ENCODE measurements around the gene CNNM4. TPM values are rescaled to one million over a fixed set of nuclear protein-coding genes. Genes with fewer than 3 reads are reported as not detected.

CNNM4 gene
- total and polyA plus RNA-seq, 2 of the 4 experiments (the other 2 are of a cell fraction): 2.0 to 4.1 TPM

DNA sequence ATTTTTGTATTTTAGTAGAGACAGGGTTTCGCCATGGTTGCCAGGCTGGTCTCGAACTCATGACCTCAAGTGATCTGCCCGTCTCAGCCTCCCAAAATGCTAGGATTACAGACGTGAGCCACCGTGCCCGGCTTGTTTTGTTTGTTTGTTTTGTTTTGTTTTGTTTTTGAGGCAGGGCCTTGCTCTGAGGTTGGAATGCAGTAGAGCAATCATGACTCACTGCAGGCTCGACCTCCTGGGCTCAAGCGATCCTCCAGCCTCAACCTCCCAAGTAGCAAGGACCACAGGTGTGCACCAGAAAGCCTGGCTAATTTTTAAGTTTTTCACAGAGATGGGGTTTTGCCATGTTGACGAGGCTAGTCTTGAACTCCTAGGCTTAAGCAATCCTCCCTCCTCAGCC is 8.9 kb upstream of the CNNM4 start:
- no peaks in the 10 kb centered on the region for H3K9me3 ChIP-seq (ENCODE audit: control insufficient read depth, insufficient read depth, low read length)
- H3K4me1 ChIP-seq (ENCODE audit: control insufficient read depth, insufficient read depth, low read length): no peaks in the 10 kb centered on the region
- H3K4me3 ChIP-seq (ENCODE audit: insufficient read depth, low read depth, low read length): no peak overlapping the region
- H2AFZ ChIP-seq (replicated peaks; ENCODE audit: low read length, poor library complexity): no peak overlapping the region
- H4K5ac ChIP-seq (ENCODE audit: low read depth, low read length): no peak overlapping the region
- no peak overlapping the region for H2BK15ac ChIP-seq (ENCODE audit: low read depth, low read length)
- ChIA-PET POLR2A (ENCODE audit: unreplicated experiment) (no interaction called here), CTCF (no interaction called here)
- no peak overlapping the region for H2AK9ac ChIP-seq (replicated peaks; ENCODE audit: low read depth, low read length, poor library complexity)
- H3K36me3 ChIP-seq (ENCODE audit: control insufficient read depth, insufficient read depth, low read length): no peaks in the 10 kb centered on the region
- no peak overlapping the region for H2BK20ac ChIP-seq (ENCODE audit: low read depth, low read length)
- no peak overlapping the region for H3K9ac ChIP-seq (ENCODE audit: low read depth, low read length)
- H4K8ac ChIP-seq (ENCODE audit: low read depth in 2 of 2, low read length in 2 of 2): no peak overlapping the region
- no peaks in the 10 kb centered on the region for H3K79me1 ChIP-seq (ENCODE audit: low read depth in 1 of 2, low read length in 2 of 2)
- dilution Hi-C loops (cut with HindIII; ENCODE audit: low sequenced_read_pairs, unreplicated experiment): no loop called here
- no TSS peak for BruUV-seq (replicated peaks)
- no peak overlapping the region for H3K4ac ChIP-seq (ENCODE audit: low read depth, low read length)
- intact Hi-C loops (cut with micrococcal nuclease): no loop called here
- H4K20me1 ChIP-seq (ENCODE audit: insufficient read depth, low read length): no peaks in the 10 kb centered on the region
- H3K18ac ChIP-seq (ENCODE audit: low read depth, low read length): no peak overlapping the region
- no peak overlapping the region for H2BK5ac ChIP-seq (ENCODE audit: low read depth, low read length, poor library complexity, severe bottlenecking)
- ATAC-seq (ENCODE audit: low read depth) (no peak), DNase-seq (no peak)
- no peak overlapping the region for H3K23ac ChIP-seq (ENCODE audit: low read depth, low read length)
- no peak overlapping the region for H3K56ac ChIP-seq (ENCODE audit: extremely low read depth, insufficient read depth, low read length)
- no peak overlapping the region for H2AK5ac ChIP-seq (ENCODE audit: low read depth, low read length)
- H4K91ac ChIP-seq (ENCODE audit: insufficient read depth, low read depth, low read length): no peak overlapping the region
- no peak overlapping the region for H2BK120ac ChIP-seq (ENCODE audit: low read depth, low read length)
- peaks cover 5% of the 10 kb centered on the region; the same call in 1 of the 2 replicates for H3K27me3 ChIP-seq (ENCODE audit: control insufficient read depth, insufficient read depth, low read length)
- no peak overlapping the region for H3K4me2 ChIP-seq (ENCODE audit: low read depth, low read length)
- in situ Hi-C loops (cut with MboI; ENCODE audit: low sequenced_read_pairs): no loop called here
- H3K27ac ChIP-seq (ENCODE audit: insufficient read depth, low read length): no peak overlapping the region
- H3K9me1 ChIP-seq (ENCODE audit: insufficient read depth, low read length): no peaks in the 10 kb centered on the region
- TF ChIP-seq NFE2L2 (IDR thresholded peaks at IDR 0.05; ENCODE audit: low read depth, low read length): no peak
- TF ChIP-seq CEBPB (IDR thresholded peaks at IDR 0.05; ENCODE audit: low read depth, low read length): no peak
- no peak for TF ChIP-seq MAFK (IDR thresholded peaks at IDR 0.05; ENCODE audit: low read depth, low read length)
- TF ChIP-seq RAD21 (IDR thresholded peaks at IDR 0.05; ENCODE audit: low read length): no peak
- TF ChIP-seq, protein P1, sequence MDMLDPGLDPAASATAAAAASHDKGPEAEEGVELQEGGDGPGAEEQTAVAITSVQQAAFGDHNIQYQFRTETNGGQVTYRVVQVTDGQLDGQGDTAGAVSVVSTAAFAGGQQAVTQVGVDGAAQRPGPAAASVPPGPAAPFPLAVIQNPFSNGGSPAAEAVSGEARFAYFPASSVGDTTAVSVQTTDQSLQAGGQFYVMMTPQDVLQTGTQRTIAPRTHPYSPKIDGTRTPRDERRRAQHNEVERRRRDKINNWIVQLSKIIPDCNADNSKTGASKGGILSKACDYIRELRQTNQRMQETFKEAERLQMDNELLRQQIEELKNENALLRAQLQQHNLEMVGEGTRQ (IDR thresholded peaks at IDR 0.05; ENCODE audit: low read depth, low read length): no peak
- no peak for TF ChIP-seq POLR2A (IDR thresholded peaks at IDR 0.05; ENCODE audit: low read depth, low read length)
- TF ChIP-seq MAZ (IDR thresholded peaks at IDR 0.05; ENCODE audit: borderline replicate concordance, low read depth, low read length): no peak
- TF ChIP-seq SMC3 (IDR thresholded peaks at IDR 0.05; ENCODE audit: low read depth, low read length): no peak
- no peak for TF ChIP-seq CHD1 (IDR thresholded peaks at IDR 0.05; ENCODE audit: low read depth, low read length)
- TF ChIP-seq BHLHE40 (IDR thresholded peaks at IDR 0.05; ENCODE audit: low read depth, low read length): no peak
- TF ChIP-seq FOS (IDR thresholded peaks at IDR 0.05; ENCODE audit: low read depth, low read length): no peak
- no peak for TF ChIP-seq MXI1 (IDR thresholded peaks at IDR 0.05; ENCODE audit: borderline replicate concordance, low read depth, low read length)
- no peak for TF ChIP-seq ELK1 (IDR thresholded peaks at IDR 0.05; ENCODE audit: borderline replicate concordance, low read depth, low read length)
- TF ChIP-seq RCOR1 (IDR thresholded peaks at IDR 0.05; ENCODE audit: insufficient replicate concordance, low read length): no peak
- TF ChIP-seq RFX5 (IDR thresholded peaks at IDR 0.05; ENCODE audit: low read depth, low read length): no peak
- no peak for TF ChIP-seq CTCF (conservative IDR thresholded peaks at IDR 0.05; ENCODE audit: low read depth, low read length)
- H3K14ac ChIP-seq (replicated peaks; ENCODE audit: low read depth, low read length): no peak overlapping the region
- WGBS, 2 experiments (ENCODE audit: extremely low coverage in 2 of 2, insufficient read length in 1 of 2): 82% methylated on average over 2 of the region's 9 CpGs; no CpG with 5 or more reads in 1 of the 2 experiments
